GM20000 (cell line): ENCODE results near the gene OR2B6.
"Not testable (repeated sequence)": the region's sequence is repeated elsewhere in the genome, so short reads cannot be mapped to it uniquely, and the experiment has no call there.

Experiments
- DNase-seq: peaks from one replicate; pipeline ENCODE4 v3.0.0; 2012; ENCODE audit warnings: low spot score
- CTCF ChIP-seq: IDR thresholded peaks from 2 replicates; pipeline ENCODE4 v1.5.1; 2012; ENCODE audit warnings: mild to moderate bottlenecking, control low read depth; ENCODE audit errors: extremely low read depth, missing control alignments

The OR2B6 gene

DNA sequence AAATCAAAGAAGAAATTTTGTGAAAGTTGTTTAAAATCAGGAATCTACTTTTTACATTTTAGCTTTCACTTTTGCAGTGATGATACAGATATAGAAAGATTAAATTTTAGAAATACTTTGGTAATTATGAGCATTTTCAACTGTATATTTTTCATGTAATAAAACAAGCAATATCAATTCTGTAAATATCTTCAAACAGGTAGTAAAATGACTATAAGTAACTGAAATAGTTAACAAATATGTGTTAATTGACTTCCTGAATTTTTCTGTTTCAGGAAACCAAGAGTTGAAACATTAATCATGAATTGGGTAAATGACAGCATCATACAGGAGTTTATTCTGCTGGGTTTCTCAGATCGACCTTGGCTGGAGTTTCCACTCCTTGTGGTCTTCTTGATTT, at the start of gene OR2B6:
TSS of gene OR2B6 (plus strand) at position 301 of the 400 bp plus-strand sequence. CDS start at position 301, 0 bp downstream.
- DNase-seq: no peak
- no peak for TF ChIP-seq CTCF

DNA sequence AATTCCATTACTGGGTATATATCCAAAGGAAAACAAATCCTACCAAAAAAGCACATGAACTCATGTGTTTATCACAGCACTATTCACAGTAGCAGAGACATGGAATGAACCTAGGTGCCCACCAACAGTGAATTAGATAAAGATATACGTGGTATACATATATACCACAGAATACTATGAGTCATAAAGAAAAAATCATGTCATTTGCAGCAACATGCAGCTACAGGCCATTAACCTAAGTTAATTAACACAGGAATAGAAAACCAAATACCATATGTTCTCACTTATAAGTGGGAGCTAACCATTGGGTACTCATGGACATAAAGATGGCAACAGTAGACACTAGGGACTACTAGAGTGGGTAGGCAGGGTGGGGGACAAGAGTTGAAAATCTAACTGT, 49.0 kb upstream of the OR2B6 start:
- no peak for DNase-seq
- TF ChIP-seq CTCF: no peak

- no peak for TF ChIP-seq CTCF
- DNase-seq: no peak
These were observed 45.0 kb upstream of the OR2B6 start, which contains the start of gene OR2B2 for GRCh38 chr6:27911956-27912446. Gene OR2B2, minus strand, starts transcription at chr6:27912396. Its CDS starts 77 bp downstream, at chr6:27912319.

GRCh38 chr6:27922949-27923348, 34.1 kb upstream of the OR2B6 start:
- TF ChIP-seq CTCF: no peak
- DNase-seq: no peak

GRCh38 chr6:27924179-27924578, 32.9 kb upstream of the OR2B6 start:
- DNase-seq: no peak
- no peak for TF ChIP-seq CTCF

DNA sequence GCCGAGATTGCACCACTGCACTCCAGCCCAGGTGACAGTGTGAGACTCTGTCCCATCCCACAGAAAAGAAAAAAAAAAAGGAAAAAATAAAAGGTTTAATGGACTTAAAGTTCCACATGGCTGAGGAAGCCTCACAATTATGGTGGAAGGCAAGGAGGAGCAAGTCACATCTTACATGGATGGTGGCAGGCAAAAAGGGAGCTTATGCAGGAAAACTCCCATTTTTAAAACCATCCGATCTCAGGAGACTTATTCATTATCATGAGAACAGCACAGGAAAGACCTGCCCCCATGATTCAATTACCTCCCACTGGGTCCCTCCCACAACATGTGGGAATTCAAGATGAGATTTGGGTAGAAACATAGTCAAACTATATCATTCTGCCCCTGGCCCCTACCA, 29.0 kb upstream of the OR2B6 start:
- DNase-seq: not testable (repeated sequence)

DNA sequence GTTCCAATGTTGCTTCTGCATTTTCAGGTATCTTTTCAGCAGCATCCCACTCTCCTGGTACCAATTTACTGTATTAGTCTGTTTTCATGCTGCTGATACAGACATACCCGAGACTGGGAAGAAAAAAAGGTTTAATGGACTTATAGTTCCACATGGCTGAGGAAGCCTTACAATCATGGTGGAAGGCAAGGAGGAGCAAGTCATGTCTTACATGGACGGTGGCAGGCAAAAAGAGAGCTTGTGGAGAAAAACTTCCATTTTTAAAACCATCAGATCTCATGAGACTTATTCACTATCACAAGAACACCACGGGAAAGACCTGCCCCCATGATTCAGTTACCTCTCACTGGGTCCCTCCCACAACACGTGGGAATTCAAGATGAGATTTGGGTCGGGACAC, 27.1 kb upstream of the OR2B6 start:
- DNase-seq: not testable (repeated sequence)

- DNase-seq: no peak
These were observed 25.8 kb upstream of the OR2B6 start for GRCh38 chr6:27931209-27931608.

More at GRCh38 chr6:27931209-27931608, 25.8 kb upstream of the OR2B6 start:
- no peak for TF ChIP-seq CTCF
